Endothelial cell of umbilical vein (primary cell): Measurements from ENCODE around the gene PCGF6. TPM values are rescaled to one million over a fixed set of nuclear protein-coding genes. Genes with fewer than 3 reads are reported as not detected.
A peak's percentile ranks its signal among the peaks of the same experiment; 100 is the strongest.

Experiments used
- BruUV-seq: library from RNA; stranded (reverse); fragments of 400-500 nt; replicated peaks from 2 replicates; lab custom pipeline; 2021; lab: Mats Ljungman, UMichigan
- CTCF ChIA-PET: fragments of 300-600, 350-600 bp; sonication (Branson Sonifier 250); formaldehyde crosslinking; loops from one replicate; lab custom pipeline; 2021; ENCODE audit warnings: antibody characterized with exemption, inconsistent platforms; lab: Charles Lee
- POLR2A ChIA-PET: fragments of 300-600, 350-600 bp; sonication (Branson Sonifier 250); formaldehyde crosslinking; loops from one replicate; lab custom pipeline; 2021; ENCODE audit warnings: antibody characterized with exemption, inconsistent platforms; lab: Charles Lee
- DNase-seq: peaks from one replicate; pipeline ENCODE4 v3.0.0-alpha.2; 2011; ENCODE audit warnings: low read depth, low spot score
- FAIRE-seq: peaks from 2 replicates; lab custom pipeline; 2011; peaks lifted over from hg19 to GRCh38; lab: Jason Lieb, UNC
- H2AFZ ChIP-seq: 2 replicates; pipeline ENCODE4 v1.6.0; 2012; ENCODE audit warnings: low read depth, low read length, control low read depth, inconsistent platforms
- H3K27ac ChIP-seq: 2 replicates; pipeline ENCODE4 v1.5.1; 2011; ENCODE audit warnings: low read depth, mild to moderate bottlenecking, control low read depth, low read length, moderate library complexity; ENCODE audit not compliant: insufficient read depth
- H3K27me3 ChIP-seq, 2 experiments: 2 replicates each; pipeline versions ENCODE4 v1.6.0 to v1.6.1; 2011; ENCODE audit warnings: low read length in 2 of 2, mixed read lengths in 1 of 2; ENCODE audit not compliant: control insufficient read depth in 2 of 2, insufficient read depth in 2 of 2
- H3K36me3 ChIP-seq, 2 experiments: 2 replicates in 1 of 2; 3 replicates in 1 of 2; pipeline ENCODE4 v1.5.1; 2011; ENCODE audit warnings: low read length in 2 of 2, mild to moderate bottlenecking in 1 of 2, moderate library complexity in 1 of 2; ENCODE audit not compliant: control insufficient read depth in 2 of 2, insufficient read depth in 2 of 2; ENCODE audit errors: extremely low read depth in 1 of 2
- H3K4me1 ChIP-seq: 3 replicates; pipeline ENCODE4 v1.5.1; 2011; ENCODE audit warnings: mild to moderate bottlenecking, low read length; ENCODE audit not compliant: control insufficient read depth, insufficient read depth; ENCODE audit errors: extremely low read depth
- H3K4me2 ChIP-seq: 2 replicates; pipeline ENCODE4 v1.6.1; 2011; ENCODE audit warnings: low read length, control low read depth, mixed read lengths; ENCODE audit not compliant: insufficient read depth
- H3K4me3 ChIP-seq, 3 experiments: fragments of 200-600 bp in 1 of 3; sonication (generic), shearing (Covaris generic) in 1 of 3; replicated peaks in 1 of 3; 2 replicates each; pipeline ENCODE4 v1.5.1; 2011 to 2016; ENCODE audit warnings: control low read depth in 3 of 3, low read length in 3 of 3, mild to moderate bottlenecking in 2 of 3, inconsistent platforms in 1 of 3, low read depth in 1 of 3, moderate library complexity in 1 of 3; ENCODE audit not compliant: insufficient read depth in 1 of 3
- H3K79me2 ChIP-seq: 2 replicates; pipeline ENCODE4 v1.6.0; 2012; ENCODE audit warnings: low read length, inconsistent platforms; ENCODE audit not compliant: control insufficient read depth, insufficient read depth
- H3K9ac ChIP-seq: replicated peaks from 2 replicates; pipeline ENCODE3; 2011; ENCODE audit warnings: low read length, control low read depth; ENCODE audit not compliant: insufficient read depth; ENCODE audit errors: extremely low read depth
- H3K9me1 ChIP-seq: replicated peaks from 3 replicates; pipeline ENCODE4 v1.6.0; 2011; ENCODE audit warnings: mild to moderate bottlenecking, low read length; ENCODE audit not compliant: control insufficient read depth, insufficient read depth; ENCODE audit errors: extremely low read depth
- H3K9me3 ChIP-seq: replicated peaks from 2 replicates; pipeline ENCODE4 v1.5.1; 2012; ENCODE audit warnings: low read length, inconsistent platforms; ENCODE audit not compliant: control insufficient read depth, insufficient read depth
- H4K20me1 ChIP-seq: replicated peaks from 2 replicates; pipeline ENCODE3; 2011; ENCODE audit warnings: mild to moderate bottlenecking, low read length; ENCODE audit not compliant: control insufficient read depth, insufficient read depth; ENCODE audit errors: extremely low read depth
- EZH2 ChIP-seq: IDR thresholded peaks from 2 replicates; pipeline ENCODE4 v1.6.1; 2012; ENCODE audit warnings: borderline replicate concordance, low read depth, mild to moderate bottlenecking, moderate library complexity, low read length, inconsistent platforms; ENCODE audit not compliant: severe bottlenecking
- FOS ChIP-seq: IDR thresholded peaks from 2 replicates; pipeline ENCODE4 v1.6.1; 2011; ENCODE audit warnings: mild to moderate bottlenecking, low read length, moderate library complexity, borderline replicate concordance; ENCODE audit not compliant: insufficient read depth
- GATA2 ChIP-seq: IDR thresholded peaks from 2 replicates; pipeline ENCODE4 v1.7.0; 2011; ENCODE audit warnings: low read depth, mild to moderate bottlenecking, moderate library complexity, mixed read lengths, low read length; ENCODE audit not compliant: insufficient read length, insufficient read depth
- JUN ChIP-seq: IDR thresholded peaks from 2 replicates; pipeline ENCODE4 v1.6.1; 2011; ENCODE audit warnings: borderline replicate concordance, low read depth; ENCODE audit not compliant: insufficient read length, insufficient read depth
- MYC ChIP-seq: IDR thresholded peaks from one replicate; pipeline ENCODE4 v1.6.1; 2011; ENCODE audit warnings: mild to moderate bottlenecking, low read depth, low read length
- POLR2A ChIP-seq: IDR thresholded peaks from 2 replicates; pipeline ENCODE4 v1.6.1; 2012; ENCODE audit warnings: low read depth, mild to moderate bottlenecking, control low read depth, low read length
- POLR2AphosphoS5 ChIP-seq: IDR thresholded peaks from 2 replicates; pipeline ENCODE4 v1.6.1; 2012; ENCODE audit warnings: low read depth, mild to moderate bottlenecking, control low read depth, low read length, moderate library complexity; ENCODE audit not compliant: insufficient read depth
- dilution Hi-C: fragments of 300-500 bp; cut with MboI; formaldehyde crosslinking; loops from one replicate; pipeline ENCODE4 v1.15.0; 2019; ENCODE audit warnings: low sequenced_read_pairs; ENCODE audit not compliant: extremely low pct_ligation_motif_present
- intact Hi-C: fragments of 100-400 bp; cut with micrococcal nuclease; formaldehyde crosslinking; loops from one replicate; pipeline ENCODE4 v1.10.0; 2022
- polyA plus RNA-seq, 4 experiments: library from polyadenylated mRNA; depleted of rRNA in 3 of 4; stranded (reverse) in 3 of 4; unstranded in 1 of 4; fragments of >200 nt; gene quantifications; 2 replicates each; pipeline versions ENCODE4 v1.2.1 to v1.2.3, GENCODE V29; 2011 to 2012; ENCODE audit warnings: missing spikeins in 1 of 4
- total RNA-seq: library from RNA; stranded (reverse); gene quantifications from 2 replicates; pipeline ENCODE4 v1.2.3, GENCODE V29; 2021
- TF ChIP-seq, protein P1 (sequence below): IDR thresholded peaks from 2 replicates; pipeline ENCODE4 v1.6.1; 2011; ENCODE audit not compliant: insufficient read depth, insufficient read length
- TF ChIP-seq, protein P2 (sequence below), 2 donors: IDR thresholded peaks; 1 replicate in 1 of 2; 2 replicates in 1 of 2; pipeline ENCODE4 v1.5.1; 2011; ENCODE audit warnings: low read length in 2 of 2, mild to moderate bottlenecking in 2 of 2, moderate library complexity in 2 of 2, control low read depth in 1 of 2, inconsistent platforms in 1 of 2, low read depth in 1 of 2; ENCODE audit not compliant: insufficient read depth in 1 of 2; ENCODE audit errors: extremely low read depth in 1 of 2

The PCGF6 gene
- total and polyA plus RNA-seq, 2 donors (not counting 3 experiments of a cell fraction or from before 2014, with no cell fraction given): 3.8 to 11.3 TPM

DNA sequence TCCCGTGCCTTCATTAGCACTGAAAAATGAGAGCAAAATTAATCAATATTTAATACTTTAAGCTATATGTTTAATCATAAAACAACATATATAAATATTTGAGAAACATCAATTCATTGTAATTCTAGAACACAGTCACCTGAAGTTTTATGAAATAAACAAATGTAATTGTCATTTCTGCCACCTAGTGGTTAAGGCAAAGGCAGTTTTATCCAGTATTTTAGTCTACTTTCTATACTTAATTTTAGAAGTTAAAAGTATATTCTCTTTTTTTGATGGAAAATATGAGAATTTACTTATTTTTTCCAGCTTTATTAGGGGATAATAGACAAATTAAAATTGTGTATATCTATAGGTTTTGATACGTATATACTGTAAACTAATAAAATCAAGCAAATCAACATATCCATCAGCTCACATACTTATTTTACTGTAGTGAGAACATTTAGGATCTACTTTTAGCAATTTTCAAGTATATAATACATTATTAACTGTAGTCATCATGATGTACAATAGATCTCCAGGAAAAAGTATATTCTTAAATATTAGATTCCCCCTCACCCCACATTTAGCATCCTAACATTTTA, 16.9 kb downstream of the PCGF6 start:
- CTCF ChIA-PET: interaction anchor here (0.5 to 2.7 kb wide), 19 partner anchors 9 to 420 kb away, joined by 3 to 29 read pairs (median 6); partner anchors contain the start of gene CNNM2
- Histone ChIP-seq H3K9ac (no peak overlapping the region), H3K9me3 (no peaks in the 10 kb centered on the region), H3K4me2 (no peak overlapping the region), H4K20me1 (no peaks in the 10 kb centered on the region), H2AFZ (no peak overlapping the region), H3K27me3 (no peaks in the 10 kb centered on the region), H3K36me3 (peaks cover 2 to 5% of the 10 kb centered on the region in 2 experiments), H3K9me1 (no peaks in the 10 kb centered on the region), H3K4me1 (no peaks in the 10 kb centered on the region), H3K27ac (no peak overlapping the region), H3K4me3 (no peak overlapping the region), H3K79me2 (no peaks in the 10 kb centered on the region)
- dilution Hi-C loops: no loop called here
- TF ChIP-seq, protein P1, sequence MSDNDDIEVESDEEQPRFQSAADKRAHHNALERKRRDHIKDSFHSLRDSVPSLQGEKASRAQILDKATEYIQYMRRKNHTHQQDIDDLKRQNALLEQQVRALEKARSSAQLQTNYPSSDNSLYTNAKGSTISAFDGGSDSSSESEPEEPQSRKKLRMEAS: no peak
- TF ChIP-seq, protein P2, sequence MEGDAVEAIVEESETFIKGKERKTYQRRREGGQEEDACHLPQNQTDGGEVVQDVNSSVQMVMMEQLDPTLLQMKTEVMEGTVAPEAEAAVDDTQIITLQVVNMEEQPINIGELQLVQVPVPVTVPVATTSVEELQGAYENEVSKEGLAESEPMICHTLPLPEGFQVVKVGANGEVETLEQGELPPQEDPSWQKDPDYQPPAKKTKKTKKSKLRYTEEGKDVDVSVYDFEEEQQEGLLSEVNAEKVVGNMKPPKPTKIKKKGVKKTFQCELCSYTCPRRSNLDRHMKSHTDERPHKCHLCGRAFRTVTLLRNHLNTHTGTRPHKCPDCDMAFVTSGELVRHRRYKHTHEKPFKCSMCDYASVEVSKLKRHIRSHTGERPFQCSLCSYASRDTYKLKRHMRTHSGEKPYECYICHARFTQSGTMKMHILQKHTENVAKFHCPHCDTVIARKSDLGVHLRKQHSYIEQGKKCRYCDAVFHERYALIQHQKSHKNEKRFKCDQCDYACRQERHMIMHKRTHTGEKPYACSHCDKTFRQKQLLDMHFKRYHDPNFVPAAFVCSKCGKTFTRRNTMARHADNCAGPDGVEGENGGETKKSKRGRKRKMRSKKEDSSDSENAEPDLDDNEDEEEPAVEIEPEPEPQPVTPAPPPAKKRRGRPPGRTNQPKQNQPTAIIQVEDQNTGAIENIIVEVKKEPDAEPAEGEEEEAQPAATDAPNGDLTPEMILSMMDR (IDR thresholded peaks at IDR 0.05; ENCODE audit: extremely low read depth in 1 of 2, insufficient read depth in 1 of 2, low read depth in 1 of 2, low read length in 2 of 2): peak; percentile 23 to 47
- FAIRE-seq (no peak), DNase-seq (peak; percentile 33)
- BruUV-seq: no TSS peak
- intact Hi-C loops: loop anchor here (1.0 kb wide), 1 partner anchor 417 kb away; no protein-coding TSS in a partner anchor
- POLR2A ChIA-PET: interaction anchor here (0.7 kb wide), 1 partner anchor 9 kb away, joined by 10 read pairs; no protein-coding TSS in a partner anchor

DNA sequence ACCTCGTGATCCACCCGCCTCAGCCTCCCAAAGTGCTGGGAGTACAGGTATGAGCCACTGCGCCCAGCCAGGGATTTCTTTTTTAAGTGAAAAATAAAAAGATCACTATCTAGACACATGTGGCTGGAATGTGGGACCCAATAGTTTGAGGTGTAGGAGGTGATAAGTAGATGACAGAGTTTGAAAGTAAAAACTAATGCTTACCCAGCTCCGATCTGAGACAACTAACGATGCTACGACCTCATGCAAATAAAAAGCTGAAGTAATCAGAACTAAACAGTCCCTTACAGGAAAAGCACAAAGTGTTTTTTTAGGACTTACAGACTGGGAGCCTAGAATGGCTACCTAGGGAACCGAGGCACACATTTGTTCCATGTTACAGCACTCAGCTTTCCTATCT, 23.0 kb downstream of the PCGF6 start:
- TF ChIP-seq POLR2A: no peak
- TF ChIP-seq FOS: no peak
- TF ChIP-seq POLR2AphosphoS5: no peak
- TF ChIP-seq, protein P2 (IDR thresholded peaks at IDR 0.05; ENCODE audit: extremely low read depth in 1 of 2, insufficient read depth in 1 of 2, low read depth in 1 of 2, low read length in 2 of 2): no peak
- TF ChIP-seq GATA2: no peak
- no peak for TF ChIP-seq JUN
- TF ChIP-seq, protein P1: no peak
- no peak for TF ChIP-seq EZH2
- TF ChIP-seq MYC: no peak
- ChIA-PET CTCF (no interaction called here), POLR2A (no interaction called here)
- intact Hi-C loops: no loop called here
- dilution Hi-C loops: no loop called here
- no TSS peak for BruUV-seq
- no peak overlapping the region for H2AFZ ChIP-seq
- H3K27me3 ChIP-seq: no peaks in the 10 kb centered on the region
- no peaks in the 10 kb centered on the region for H3K9me3 ChIP-seq
- FAIRE-seq (no peak), DNase-seq (no peak)
- H3K27ac ChIP-seq: no peak overlapping the region
- H3K4me1 ChIP-seq: no peaks in the 10 kb centered on the region
- no peak overlapping the region for H3K9ac ChIP-seq
- H3K9me1 ChIP-seq: no peaks in the 10 kb centered on the region
- H3K4me3 ChIP-seq: no peak overlapping the region
- peaks cover 2 to 4% of the 10 kb centered on the region in 2 experiments for H3K36me3 ChIP-seq
- H3K4me2 ChIP-seq: no peak overlapping the region
- H3K79me2 ChIP-seq: no peaks in the 10 kb centered on the region
- no peaks in the 10 kb centered on the region for H4K20me1 ChIP-seq
